Common myeloid progenitor, CD34-positive (primary cell): Measurements from ENCODE around the gene RNF183.

Experiments
- CTCF ChIA-PET: fragments of 350-600 bp; sonication (Branson Sonifier 250); formaldehyde crosslinking; loops from one replicate; lab custom pipeline; 2021; ENCODE audit warnings: antibody characterized with exemption; lab: Charles Lee
- POLR2A ChIA-PET: fragments of 350-600 bp; sonication (Branson Sonifier 250); formaldehyde crosslinking; loops from one replicate; lab custom pipeline; 2021; ENCODE audit warnings: antibody characterized with exemption; lab: Charles Lee
- DNase-seq, 3 donors: peaks; one replicate each; pipeline versions ENCODE4 v3.0.0 to v3.0.0-alpha.2; 2013
- H3K27ac ChIP-seq, 2 experiments: 1 replicate in 1 of 2; 2 replicates in 1 of 2; pipeline ENCODE4 v1.7.0; 2013; ENCODE audit warnings: inconsistent platforms in 2 of 2, low read length in 2 of 2, mild to moderate bottlenecking in 2 of 2, low read depth in 1 of 2, moderate library complexity in 1 of 2; ENCODE audit not compliant: severe bottlenecking in 2 of 2, insufficient read depth in 1 of 2, poor library complexity in 1 of 2
- H3K27me3 ChIP-seq, 5 experiments: replicated peaks in 2 of 5; 1 replicate in 3 of 5; 2 replicates in 2 of 5; pipeline versions ENCODE4 v1.6.1 to v1.7.0; 2013; ENCODE audit warnings: low read length in 4 of 5, mild to moderate bottlenecking in 2 of 5, moderate library complexity in 2 of 5, inconsistent platforms in 1 of 5; ENCODE audit not compliant: insufficient read depth in 5 of 5, control insufficient read depth in 4 of 5
- H3K36me3 ChIP-seq, 4 experiments: 1 replicate in 2 of 4; 2 replicates in 2 of 4; pipeline versions ENCODE4 v1.6.1 to v1.7.0; 2013; ENCODE audit warnings: low read length in 3 of 4, control low read depth in 1 of 4, mild to moderate bottlenecking in 1 of 4; ENCODE audit not compliant: control insufficient read depth in 4 of 4, insufficient read depth in 4 of 4
- H3K4me1 ChIP-seq, 4 experiments: 1 replicate in 3 of 4; 2 replicates in 1 of 4; pipeline versions ENCODE4 v1.6.1 to v1.7.1; 2013; ENCODE audit warnings: low read length in 3 of 4, mild to moderate bottlenecking in 3 of 4, control low read depth in 1 of 4, inconsistent platforms in 1 of 4, moderate library complexity in 1 of 4; ENCODE audit not compliant: control insufficient read depth in 4 of 4, insufficient read depth in 4 of 4; ENCODE audit errors: control extremely low read depth in 1 of 4
- H3K4me3 ChIP-seq, 7 experiments: 1 replicate in 4 of 7; 2 replicates in 3 of 7; pipeline versions ENCODE4 v1.5.1 to v1.7.0; 2013; ENCODE audit warnings: mild to moderate bottlenecking in 7 of 7, low read length in 6 of 7, moderate library complexity in 6 of 7, inconsistent platforms in 2 of 7, low read depth in 2 of 7, control low read depth in 1 of 7; ENCODE audit not compliant: insufficient read depth in 4 of 7, control insufficient read depth in 1 of 7; ENCODE audit errors: extremely low read depth in 1 of 7
- H3K9me3 ChIP-seq, 5 experiments: 1 replicate in 4 of 5; 2 replicates in 1 of 5; pipeline versions ENCODE4 v1.6.1 to v1.7.1; 2013; ENCODE audit warnings: low read length in 4 of 5, mild to moderate bottlenecking in 2 of 5, inconsistent platforms in 1 of 5, low read depth in 1 of 5, moderate library complexity in 1 of 5; ENCODE audit not compliant: control insufficient read depth in 4 of 5, insufficient read depth in 2 of 5; ENCODE audit errors: control extremely low read depth in 1 of 5
- WGBS: methylation state at CpG from one replicate; pipeline ENCODE4 v1.1.5; 2013; ENCODE audit not compliant: insufficient coverage; 5-methylcytosine and 5-hydroxymethylcytosine counted together

Gene RNF183

DNA sequence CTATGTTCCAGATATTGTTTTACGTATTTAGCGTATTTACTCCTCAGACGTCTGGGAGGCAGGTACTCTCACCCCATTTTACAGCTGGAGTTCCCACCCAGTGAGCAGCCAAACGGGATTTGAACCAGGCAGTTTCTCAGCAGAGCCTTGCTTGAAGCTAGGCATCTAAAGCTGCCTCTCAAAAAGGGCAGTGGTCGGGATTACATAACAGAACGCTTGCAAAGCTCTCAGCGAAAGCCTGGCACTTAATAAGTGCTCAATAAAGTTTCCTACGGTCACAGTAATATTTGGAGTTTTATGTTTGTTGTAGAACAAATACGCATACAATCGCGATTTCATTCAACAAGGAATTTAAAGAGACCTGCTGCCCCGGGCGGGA lies 45.9 kb upstream of the RNF183 start:
- peak in 2 of 3 donors; percentile 52 to 58 for DNase-seq
- no peaks in the 10 kb centered on the region for H3K27me3 ChIP-seq
- peaks cover 0 to 3% (median 0%) of the 10 kb centered on the region in 4 experiments for H3K36me3 ChIP-seq
- H3K4me1 ChIP-seq: peaks cover 22 to 71% (median 51%) of the 10 kb centered on the region in 4 experiments
- peak overlapping the region; percentile 47 to 94 (median 83) for H3K4me3 ChIP-seq
- CTCF ChIA-PET: interaction anchor here (1.2 to 5.8 kb wide), 9 partner anchors 9 to 233 kb away, joined by 3 to 48 read pairs (median 14); partner anchors contain the start of genes ALAD, CDC26 and WDR31
- no peaks in the 10 kb centered on the region for H3K9me3 ChIP-seq
- no peak overlapping the region for H3K27ac ChIP-seq
- POLR2A ChIA-PET: interaction anchor here (0.6 to 2.0 kb wide), 2 partner anchors 9 to 18 kb away, joined by 4 to 22 read pairs; partner anchors contain the start of gene WDR31
- 47% methylated on average over 7 of the region's 13 CpGs for WGBS

DNA sequence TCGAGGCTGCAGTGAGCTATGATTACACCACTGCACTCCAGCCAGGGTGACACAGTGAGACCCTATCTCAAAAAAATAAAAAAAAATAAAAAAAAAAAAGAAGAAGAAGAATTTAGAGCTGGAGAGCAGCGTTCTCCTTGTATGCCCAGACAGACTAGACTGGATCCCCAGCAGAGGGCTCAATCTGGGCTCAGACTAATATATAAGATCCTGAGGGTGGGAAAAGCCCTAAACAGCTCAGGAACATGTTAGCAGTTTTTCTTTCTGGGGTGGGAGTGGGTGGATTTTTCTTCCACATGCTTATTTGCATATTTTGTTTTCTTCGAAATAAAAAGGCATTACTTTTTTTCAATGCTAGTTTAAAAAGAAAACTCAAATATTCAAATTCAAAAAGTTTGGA lies 45.3 kb upstream of the RNF183 start:
- Histone ChIP-seq H3K36me3 (no peaks in the 10 kb centered on the region), H3K4me3 (no peak overlapping the region), H3K27me3 (no peaks in the 10 kb centered on the region), H3K4me1 (peaks cover 23 to 77% (median 58%) of the 10 kb centered on the region in 4 experiments), H3K9me3 (no peaks in the 10 kb centered on the region), H3K27ac (no peak overlapping the region)
- CTCF ChIA-PET: interaction anchor here (0.6 to 5.8 kb wide), 12 partner anchors 9 to 233 kb away, joined by 3 to 48 read pairs (median 4); partner anchors contain the start of gene ALAD
- POLR2A ChIA-PET: interaction anchor here (0.6 to 2.0 kb wide), 2 partner anchors 8 to 18 kb away, joined by 4 to 22 read pairs; partner anchors contain the start of gene WDR31
- 100% methylated on average over 1 of the region's 3 CpGs for WGBS
- DNase-seq: peak in 2 of 3 donors; percentile 28 to 42

DNA sequence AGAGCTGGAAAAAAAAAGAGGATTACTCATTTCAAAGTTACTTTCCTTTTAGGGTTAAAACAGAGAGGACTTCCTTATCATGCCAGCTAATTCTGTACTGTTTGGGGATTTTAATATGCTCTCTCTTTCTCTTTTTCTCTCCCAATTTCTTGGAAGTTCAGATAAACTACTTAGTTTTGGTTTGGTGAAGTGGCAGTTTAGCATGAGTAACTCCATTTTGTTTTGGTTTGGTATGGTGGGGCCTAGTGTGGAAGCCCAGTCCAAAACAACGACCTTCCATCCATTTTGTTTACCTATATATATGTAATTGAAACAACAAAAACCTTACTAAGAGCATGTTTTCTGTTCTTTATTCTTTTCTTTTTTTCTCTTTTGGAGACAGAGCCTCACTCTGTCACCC lies 42.5 kb upstream of the RNF183 start:
- H3K36me3 ChIP-seq: no peaks in the 10 kb centered on the region
- H3K4me3 ChIP-seq: no peak overlapping the region
- peak in 1 of 3 donors; percentile 24 for DNase-seq
- H3K27ac ChIP-seq: no peak overlapping the region
- no peaks in the 10 kb centered on the region for H3K27me3 ChIP-seq
- POLR2A ChIA-PET: no interaction called here
- CTCF ChIA-PET: interaction anchor here (1.1 to 1.3 kb wide), 5 partner anchors 34 to 242 kb away, joined by 3 to 4 read pairs (median 3); no protein-coding TSS in a partner anchor
- no CpG with 5 or more reads among the region's 1 CpG for WGBS
- peaks cover 17 to 79% (median 54%) of the 10 kb centered on the region in 4 experiments for H3K4me1 ChIP-seq
- no peaks in the 10 kb centered on the region for H3K9me3 ChIP-seq

DNA sequence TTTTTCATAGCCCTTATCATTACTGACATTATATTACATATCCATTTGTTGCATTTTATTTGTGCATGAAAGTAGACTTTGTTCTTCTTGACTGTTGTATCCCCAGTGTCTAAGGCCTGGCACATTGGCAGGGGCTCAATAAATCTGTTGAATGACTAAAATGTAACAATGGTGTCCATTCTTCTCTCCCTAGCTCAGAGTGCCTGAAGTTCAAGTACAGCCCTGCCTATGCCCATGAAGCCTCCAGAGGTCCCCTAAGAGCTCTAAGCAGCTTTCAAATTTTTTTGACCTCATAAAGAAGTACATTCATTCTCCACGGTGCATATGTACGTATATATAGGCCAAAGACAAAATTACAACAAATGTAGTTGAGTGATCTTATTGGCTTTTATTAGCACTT lies 42.0 kb upstream of the RNF183 start:
- Histone ChIP-seq H3K4me1 (peaks cover 13 to 79% (median 53%) of the 10 kb centered on the region in 4 experiments), H3K27ac (peak overlapping the region in 1 of 2 experiments; percentile 17), H3K9me3 (no peaks in the 10 kb centered on the region), H3K27me3 (no peaks in the 10 kb centered on the region), H3K4me3 (no peak overlapping the region), H3K36me3 (no peaks in the 10 kb centered on the region)
- peak in 2 of 3 donors; percentile 14 to 31 for DNase-seq
- ChIA-PET POLR2A (no interaction called here), CTCF (interaction anchor here (1.1 to 1.3 kb wide), 5 partner anchors 33 to 242 kb away, joined by 3 to 4 read pairs (median 3); no protein-coding TSS in a partner anchor)
- WGBS: no CpG with 5 or more reads among the region's 2 CpGs

DNA sequence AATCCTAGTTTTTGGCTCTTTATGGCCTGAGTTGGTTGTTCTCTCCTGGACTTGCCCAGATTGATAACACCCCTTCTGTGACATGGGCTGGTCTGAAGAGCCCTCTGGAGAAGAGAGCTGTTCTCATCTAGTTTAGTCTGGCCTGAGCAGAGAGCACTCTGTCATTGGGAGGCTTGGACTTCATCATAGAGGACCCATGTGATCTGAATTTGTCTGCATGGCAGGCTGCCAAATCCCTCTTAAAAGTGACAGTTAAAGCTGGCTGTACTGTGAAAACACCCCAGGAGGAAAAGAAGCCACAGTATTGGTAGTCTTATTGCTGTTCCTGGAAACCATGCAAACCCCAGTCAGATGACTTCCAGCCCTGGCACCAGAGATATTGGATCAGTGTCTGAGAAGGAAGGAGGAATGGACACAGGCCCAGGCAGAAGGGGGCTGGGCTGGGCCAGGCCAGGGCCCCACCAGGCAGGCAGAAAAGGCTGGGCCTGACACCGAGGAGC lies 40.6 kb upstream of the RNF183 start:
- no peaks in the 10 kb centered on the region for H3K9me3 ChIP-seq
- peak overlapping the region; percentile 47 to 73 for H3K27ac ChIP-seq
- POLR2A ChIA-PET: no interaction called here
- no peaks in the 10 kb centered on the region for H3K36me3 ChIP-seq
- CTCF ChIA-PET: interaction anchor here (1.3 kb wide), 1 partner anchor 62 kb away, joined by 3 read pairs; no protein-coding TSS in a partner anchor
- DNase-seq: peak; percentile 81 to 95 (median 93)
- H3K4me3 ChIP-seq: peak overlapping the region in 2 of 7 experiments; percentile 7
- no peaks in the 10 kb centered on the region for H3K27me3 ChIP-seq
- H3K4me1 ChIP-seq: peaks cover 15 to 80% (median 55%) of the 10 kb centered on the region in 4 experiments
- no CpG with 5 or more reads among the region's 1 CpG for WGBS

DNA sequence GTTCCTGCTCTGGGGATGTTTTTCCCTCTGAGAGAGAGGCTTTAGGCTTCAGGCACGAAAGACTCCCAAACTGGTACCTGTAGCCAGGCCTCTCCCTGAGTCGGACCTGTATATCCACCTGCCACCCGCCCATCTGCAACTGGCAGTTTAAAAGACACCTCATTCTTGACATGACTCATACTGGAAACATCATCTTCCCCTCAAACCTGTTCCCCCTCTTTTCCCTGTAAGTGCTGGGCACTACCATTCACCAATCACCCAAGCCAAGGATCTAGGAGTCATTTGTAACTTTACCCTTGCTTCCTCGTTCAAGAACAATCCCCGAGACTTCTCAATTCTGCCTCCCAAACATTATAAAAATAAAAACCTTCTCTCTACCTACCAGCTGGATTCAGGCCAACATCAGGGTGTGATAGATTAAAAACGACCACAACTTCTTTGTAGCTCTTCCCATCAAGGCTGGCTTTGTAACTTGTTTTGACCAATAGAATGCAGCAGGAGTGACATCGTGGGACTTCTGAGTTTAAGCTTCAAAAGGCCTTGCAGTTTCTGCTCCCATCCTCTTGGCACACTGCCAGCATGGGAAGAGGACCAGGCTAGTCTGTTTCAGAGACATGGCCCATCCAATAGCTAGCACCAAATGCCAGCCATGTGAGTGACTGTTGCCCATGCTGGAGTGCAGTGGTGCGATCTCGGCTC lies 38.7 kb upstream of the RNF183 start:
- ChIA-PET POLR2A (interaction anchor here (2.5 kb wide), 1 partner anchor 8 kb away, joined by 22 read pairs; the partner anchor contains the start of gene BSPRY), CTCF (interaction anchor here (0.7 to 2.6 kb wide), 3 partner anchors 9 to 34 kb away, joined by 3 to 7 read pairs (median 4); partner anchors contain the start of gene HDHD3)
- H3K4me1 ChIP-seq: peaks cover 13 to 64% (median 50%) of the 10 kb centered on the region in 4 experiments
- H3K27ac ChIP-seq: no peak overlapping the region
- 67% methylated on average over 8 of the region's 9 CpGs for WGBS
- no peaks in the 10 kb centered on the region for H3K9me3 ChIP-seq
- H3K36me3 ChIP-seq: no peaks in the 10 kb centered on the region
- no peak overlapping the region for H3K4me3 ChIP-seq
- DNase-seq: peak in 2 of 3 donors; percentile 68 to 75
- H3K27me3 ChIP-seq: no peaks in the 10 kb centered on the region
